HG03354 (cell line): Measurements from ENCODE around the gene ZSWIM1.

Experiments used
- ATAC-seq: cut with Tn5 transposase; IDR thresholded peaks from one replicate; pipeline ENCODE4 v1.9.1; 2021; ENCODE audit warnings: mild to moderate bottlenecking; ENCODE audit not compliant: unreplicated experiment, poor library complexity, severe bottlenecking

The ZSWIM1 gene

GRCh38 chr20:45904583-45905504 is 23.8 kb downstream of the ZSWIM1 start:
- no peak for ATAC-seq

GRCh38 chr20:45905505-45906079 is 24.6 kb downstream of the ZSWIM1 start:
- no peak for ATAC-seq

GRCh38 chr20:45907219-45907948 is 26.4 kb downstream of the ZSWIM1 start:
- no peak for ATAC-seq

GRCh38 chr20:45908084-45908483 is 27.1 kb downstream of the ZSWIM1 start:
- no peak for ATAC-seq

- no peak for ATAC-seq
Observed at GRCh38 chr20:45909336-45909808, 28.3 kb downstream of the ZSWIM1 start.

GRCh38 chr20:45909817-45910669 is 29.0 kb downstream of the ZSWIM1 start:
- no peak for ATAC-seq

GRCh38 chr20:45910670-45911485 is 29.9 kb downstream of the ZSWIM1 start:
- peak; percentile 93 for ATAC-seq

- ATAC-seq = no peak
Observed at GRCh38 chr20:45911486-45912343, 30.7 kb downstream of the ZSWIM1 start, which contains the start of gene PLTP. TSS of gene PLTP (minus strand) at chr20:45912155. CDS start at chr20:45911452, 703 bp downstream.

- no peak for ATAC-seq
Observed at GRCh38 chr20:45912344-45912682, 31.3 kb downstream of the ZSWIM1 start.

GRCh38 chr20:45913116-45913515 is 32.1 kb downstream of the ZSWIM1 start:
- ATAC-seq = no peak

GRCh38 chr20:45917790-45918141 is 36.7 kb downstream of the ZSWIM1 start:
- ATAC-seq = no peak

GRCh38 chr20:45918182-45918737 is 37.2 kb downstream of the ZSWIM1 start:
- no peak for ATAC-seq

- no peak for ATAC-seq
Observed at GRCh38 chr20:45918779-45919537, 37.9 kb downstream of the ZSWIM1 start.

GRCh38 chr20:45919542-45920399 is 38.7 kb downstream of the ZSWIM1 start:
- no peak for ATAC-seq

GRCh38 chr20:45920462-45921336 is 39.7 kb downstream of the ZSWIM1 start:
- no peak for ATAC-seq
